NCI-H2107 treated with DMSO at 0.1 percent for 48 hours (cell line): ENCODE results near the gene KDM2B.

Experiments used
- DNase-seq: peaks from one replicate; lab custom pipeline; 2025; ENCODE audit not compliant: unreplicated experiment; lab: John Stamatoyannopoulos, UW

The KDM2B gene

DNA sequence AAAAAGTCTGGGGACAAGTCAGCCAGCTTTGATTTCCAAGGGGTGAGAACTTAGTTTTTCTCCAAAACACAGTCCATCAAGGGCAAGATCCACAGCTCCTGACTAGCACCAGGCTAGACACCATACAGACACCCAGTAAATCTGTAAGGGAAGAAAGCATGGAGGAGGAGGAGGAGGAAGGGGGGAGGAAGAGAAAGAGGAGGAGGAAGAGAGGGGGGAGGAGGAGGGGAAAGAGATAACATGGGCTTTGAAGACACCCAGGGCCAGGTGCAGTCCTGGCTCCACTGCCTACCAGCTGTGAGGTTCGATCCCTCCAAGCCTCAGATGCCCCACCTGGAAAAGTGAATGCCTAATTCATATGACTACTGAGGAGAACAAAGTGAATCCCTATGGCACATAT lies 18.3 kb downstream of the KDM2B start:
- no peak for DNase-seq

DNA sequence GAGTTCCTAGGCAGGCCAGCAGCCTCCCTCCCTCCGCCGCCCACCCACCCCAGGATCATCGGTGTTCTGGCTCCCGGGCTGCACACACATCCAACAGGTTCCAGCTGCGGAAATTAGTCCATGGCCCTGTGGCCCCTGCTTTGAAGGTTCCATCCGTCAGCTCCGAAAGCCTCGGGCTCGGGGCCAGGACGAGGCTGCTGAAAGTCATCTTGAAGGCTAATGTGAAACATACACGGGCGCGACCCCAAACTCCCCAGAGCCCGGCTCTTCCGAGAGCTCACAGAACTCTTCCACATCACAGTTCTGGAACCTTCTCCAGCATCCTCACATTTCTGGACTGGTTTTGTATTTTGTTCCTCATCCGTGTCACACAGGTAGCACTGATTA lies 19.8 kb downstream of the KDM2B start:
- DNase-seq, result no peak

DNA sequence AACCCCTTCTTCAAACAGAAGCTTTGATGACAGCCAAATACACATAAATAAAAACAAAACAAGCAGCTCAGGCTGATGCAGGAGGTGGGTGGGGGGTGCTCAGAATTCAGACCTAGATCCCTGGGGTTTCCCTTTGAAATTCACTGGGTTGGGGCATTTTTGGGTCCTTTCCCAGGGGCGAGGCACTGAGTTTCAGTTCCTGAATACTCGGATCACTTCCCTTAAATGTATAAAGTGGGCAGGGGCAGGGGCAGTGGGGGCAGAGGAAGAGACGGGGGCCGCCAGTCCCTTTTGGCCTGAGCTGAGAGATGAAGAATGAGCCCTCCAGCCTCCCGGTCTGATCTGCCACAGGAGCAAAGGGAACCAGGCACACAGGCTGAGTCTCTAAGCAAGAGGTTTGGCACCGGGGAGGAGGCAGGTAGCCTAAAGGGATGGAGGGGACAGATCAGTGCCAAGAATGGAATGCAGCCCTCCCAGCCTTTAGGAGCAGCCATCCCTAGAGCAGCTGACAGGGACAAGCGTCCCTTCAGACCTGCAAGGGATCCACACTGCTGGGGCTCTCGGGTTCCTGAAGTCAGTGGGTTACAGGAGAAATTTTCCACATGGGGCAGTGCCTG lies 20.3 kb downstream of the KDM2B start:
- DNase-seq, result no peak

DNA sequence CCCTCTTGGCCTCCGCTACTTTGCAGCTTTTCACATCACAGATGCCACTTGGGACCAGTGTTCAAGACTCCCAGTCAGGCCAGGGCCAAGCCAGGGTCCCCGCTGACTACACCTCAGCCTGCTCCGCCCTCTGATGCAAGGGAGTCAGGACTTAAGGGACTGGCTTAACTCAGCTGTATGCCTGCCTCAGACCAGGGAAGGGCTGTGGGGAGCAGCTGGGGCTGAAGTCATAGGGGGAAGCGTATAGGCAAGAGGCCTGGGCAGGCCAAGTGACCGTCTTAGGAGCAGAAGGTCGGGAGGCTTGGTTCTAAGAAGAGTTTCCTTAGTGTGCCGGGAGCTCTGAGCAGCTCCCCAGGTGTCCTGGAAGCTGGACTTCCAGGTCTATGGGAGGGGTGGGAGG lies 21.9 kb downstream of the KDM2B start:
- no peak for DNase-seq

DNA sequence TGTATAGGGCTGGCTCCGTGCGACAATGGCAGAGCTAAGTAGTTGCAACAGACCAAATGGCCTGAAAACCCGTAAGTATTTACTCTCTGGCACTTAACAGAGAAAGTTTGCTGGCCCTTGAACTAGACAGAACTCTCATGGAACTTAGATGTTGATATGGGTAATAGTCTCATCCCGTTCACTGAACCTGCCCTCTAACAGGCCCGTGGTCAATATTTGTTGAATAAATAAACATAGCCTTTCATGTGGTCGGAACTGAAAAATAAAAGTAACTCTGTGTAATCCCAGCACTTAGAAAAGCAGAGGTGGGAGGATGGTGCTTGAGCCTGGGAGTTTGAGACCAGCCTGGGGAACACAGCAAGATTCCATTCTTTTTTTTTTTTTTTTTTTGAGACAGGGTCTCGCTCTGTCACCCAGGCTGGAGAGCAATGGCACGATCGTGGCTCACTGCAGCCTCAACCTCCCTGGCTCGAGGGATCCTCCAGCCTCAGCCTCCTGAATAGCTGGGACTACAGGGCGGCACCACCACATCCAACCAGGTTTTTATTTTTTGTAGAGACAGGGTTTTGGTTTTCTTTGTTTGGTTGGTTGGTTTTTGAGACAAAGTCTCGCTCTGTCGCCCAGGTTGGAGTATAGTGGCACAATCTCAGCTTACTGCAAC lies 29.7 kb downstream of the KDM2B start:
- no peak for DNase-seq

DNA sequence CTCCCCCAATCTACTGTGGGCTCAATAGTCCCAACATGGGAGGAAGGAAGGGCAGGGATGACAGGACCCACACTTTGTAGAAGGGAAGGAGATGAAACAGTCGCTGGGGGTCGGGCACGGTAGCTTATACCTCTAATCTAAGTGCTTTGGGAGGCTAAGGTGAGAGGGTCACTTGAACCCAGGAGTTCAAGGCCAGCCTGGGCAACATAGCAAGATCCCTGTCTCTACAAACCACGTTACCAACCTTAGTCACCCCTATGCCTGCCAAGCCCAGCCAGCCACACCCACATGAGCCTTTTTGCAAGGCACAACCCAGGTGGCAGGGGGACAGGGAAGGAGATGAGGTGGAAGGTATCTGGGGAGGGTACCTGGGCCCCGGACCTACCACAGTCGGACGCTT lies 31.7 kb downstream of the KDM2B start:
- DNase-seq, result no peak

DNA sequence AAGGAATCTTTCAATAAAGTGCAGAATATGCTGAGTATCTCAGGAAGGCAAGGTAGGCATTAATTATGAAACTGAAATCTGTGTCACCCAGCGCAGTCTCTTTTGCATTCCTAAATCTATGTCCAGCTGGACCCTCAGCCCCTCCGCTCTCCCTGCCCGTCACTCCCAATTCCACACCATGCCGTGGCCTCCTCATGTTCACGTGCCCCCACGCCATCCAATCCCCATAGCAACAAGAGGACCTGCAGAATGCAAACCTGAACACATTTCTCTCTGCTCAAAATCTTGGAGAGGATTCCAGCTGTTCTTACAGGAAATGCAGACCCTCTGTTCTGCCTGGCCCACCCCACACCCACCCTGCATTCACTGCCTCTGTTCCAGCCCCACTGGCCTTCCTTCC lies 35.3 kb downstream of the KDM2B start:
- DNase-seq, result no peak

DNA sequence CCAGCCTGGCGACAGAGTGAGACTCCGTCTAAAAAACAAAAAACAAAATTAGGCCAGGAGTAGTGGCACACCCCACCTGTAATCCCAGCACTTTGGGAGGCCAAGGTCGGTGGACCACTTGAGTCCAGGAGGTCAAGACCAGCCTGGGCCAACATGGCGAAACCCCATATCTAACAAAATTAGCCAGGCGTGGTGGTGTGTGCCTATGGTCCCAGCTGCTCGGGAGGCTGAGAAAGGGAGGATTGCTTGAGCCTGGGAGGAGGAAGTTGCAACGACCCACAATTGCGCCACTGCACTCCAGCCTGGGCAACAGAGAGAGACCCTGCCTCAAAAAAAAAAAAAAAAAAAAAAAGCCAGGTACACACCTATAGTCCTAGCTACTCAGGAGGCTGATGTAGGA lies 37.0 kb downstream of the KDM2B start:
- no peak for DNase-seq

DNA sequence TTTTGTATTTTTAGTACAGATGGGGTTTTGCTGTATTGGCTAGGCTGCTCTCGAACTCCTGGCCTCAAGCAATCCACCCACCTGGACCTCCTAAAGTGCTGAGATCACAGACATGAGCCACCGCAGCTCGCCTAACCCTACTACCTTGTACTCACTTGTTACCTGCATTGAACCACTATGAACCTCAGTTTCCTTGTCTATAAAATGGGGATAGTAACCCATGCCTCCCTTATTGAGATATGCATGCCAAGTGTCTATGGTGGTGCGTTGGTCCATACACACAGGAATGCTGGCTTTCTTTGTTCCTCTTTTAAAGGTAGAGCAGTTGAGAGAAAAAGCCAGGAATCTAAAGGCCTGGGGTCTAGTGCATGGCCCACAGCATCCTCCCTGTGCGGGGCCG lies 40.9 kb downstream of the KDM2B start:
- no peak for DNase-seq

DNA sequence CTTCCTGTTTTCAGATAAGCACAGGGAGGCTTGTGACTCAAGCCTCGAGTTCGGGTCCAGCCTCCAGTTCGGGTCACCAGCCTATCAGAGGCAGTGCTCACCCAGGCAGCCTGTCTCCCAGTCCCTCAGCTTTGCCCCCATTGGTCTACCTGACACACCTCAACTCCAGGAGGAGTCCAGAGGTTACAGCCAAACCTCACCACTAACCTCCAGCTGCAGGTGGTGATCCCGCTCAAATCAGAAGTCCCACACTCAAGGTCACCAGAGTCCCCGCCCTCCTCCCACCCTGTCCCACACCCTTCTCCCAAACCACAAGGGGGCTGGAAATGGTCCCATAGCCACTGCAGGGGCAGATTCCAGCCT lies 42.1 kb downstream of the KDM2B start:
- peak; percentile 22 for DNase-seq

DNA sequence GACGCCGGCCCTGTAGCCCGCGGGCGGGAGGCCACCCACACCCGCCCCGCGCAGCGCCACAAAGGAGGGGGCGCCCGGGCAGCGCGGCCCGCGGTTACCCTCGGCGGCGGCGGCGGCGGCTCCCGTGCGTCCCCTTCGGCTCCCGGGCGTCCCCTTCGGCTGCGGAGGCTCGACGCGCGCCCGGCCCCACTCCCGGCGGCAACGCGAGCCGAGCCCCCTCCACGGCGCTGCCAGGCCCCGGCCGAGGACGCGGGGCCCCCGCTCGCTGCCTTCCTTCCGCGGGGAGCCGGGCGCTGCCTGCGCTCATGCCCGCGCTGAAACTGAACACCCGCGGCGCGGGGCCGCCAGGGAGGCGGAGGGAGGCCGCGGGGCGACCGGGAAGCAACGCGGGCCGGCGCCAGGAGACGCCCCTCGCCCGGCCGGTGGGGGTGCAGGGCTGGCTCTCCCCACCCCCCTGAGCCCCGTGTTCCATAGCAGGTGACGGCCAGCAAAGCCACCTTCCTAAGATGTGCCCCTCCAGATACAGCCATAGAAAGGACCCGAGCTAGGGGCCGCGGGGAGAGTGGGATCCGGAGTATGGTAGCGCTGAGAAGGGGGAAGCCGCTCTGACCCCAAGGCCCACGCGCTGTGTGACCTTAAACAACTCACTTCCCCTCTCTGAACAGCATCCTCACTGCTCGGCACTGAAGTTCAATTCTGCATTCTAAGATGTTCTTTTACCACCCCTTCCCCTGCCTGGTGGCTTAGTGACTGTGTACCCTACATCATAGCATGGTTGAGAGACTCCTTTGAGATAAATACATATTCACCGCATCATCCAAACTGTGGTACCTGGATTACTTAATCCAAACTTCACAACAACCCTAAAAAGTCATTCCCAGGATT lies 42.8 kb downstream of the KDM2B start:
- DNase-seq, result no peak

DNA sequence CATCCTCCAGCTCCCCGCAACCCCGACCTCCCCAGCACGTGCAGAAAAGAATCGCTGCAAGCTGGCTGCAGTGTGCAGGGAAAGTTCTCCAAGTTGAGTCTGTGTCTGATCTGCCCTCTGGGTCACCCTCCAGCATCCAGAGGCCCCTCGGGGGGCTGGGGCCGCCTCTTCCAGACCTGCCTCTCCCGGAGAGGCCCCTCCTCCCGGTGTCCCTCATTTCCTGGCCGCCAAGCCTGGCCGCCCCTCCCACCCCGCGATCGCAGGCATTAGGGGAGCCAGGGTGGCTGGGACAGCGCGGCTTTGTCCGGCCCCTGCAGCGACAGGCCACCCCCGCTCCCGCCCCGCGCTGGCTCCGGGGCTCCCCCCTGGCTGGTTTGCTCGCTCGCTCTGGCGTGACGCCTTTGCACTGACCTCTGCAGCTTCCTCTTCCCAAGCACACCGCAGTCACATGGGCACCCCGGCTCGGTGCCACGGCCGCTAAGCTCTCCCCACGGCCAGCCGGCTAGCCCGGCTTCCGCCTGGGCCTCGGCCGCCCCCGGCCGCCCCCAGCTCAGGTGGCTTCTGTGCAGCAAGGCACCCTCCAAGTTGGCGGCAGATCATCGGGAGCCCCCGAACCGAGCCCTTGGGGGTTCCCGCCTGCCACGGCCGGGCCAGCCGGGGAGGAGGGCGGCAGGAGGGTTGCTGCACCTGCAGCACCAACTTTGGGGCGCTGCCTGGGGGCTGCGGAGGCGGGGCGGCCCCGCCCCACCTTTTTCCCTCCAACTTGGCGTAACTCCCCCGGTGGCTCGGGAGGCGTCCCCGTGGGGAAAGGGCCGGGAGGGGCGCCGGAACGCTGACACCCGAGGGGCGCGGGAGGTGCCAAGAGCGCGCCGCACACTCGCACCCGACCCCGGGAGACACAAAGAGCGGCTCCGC lies 43.7 kb downstream of the KDM2B start:
- DNase-seq, result peak; percentile 29

DNA sequence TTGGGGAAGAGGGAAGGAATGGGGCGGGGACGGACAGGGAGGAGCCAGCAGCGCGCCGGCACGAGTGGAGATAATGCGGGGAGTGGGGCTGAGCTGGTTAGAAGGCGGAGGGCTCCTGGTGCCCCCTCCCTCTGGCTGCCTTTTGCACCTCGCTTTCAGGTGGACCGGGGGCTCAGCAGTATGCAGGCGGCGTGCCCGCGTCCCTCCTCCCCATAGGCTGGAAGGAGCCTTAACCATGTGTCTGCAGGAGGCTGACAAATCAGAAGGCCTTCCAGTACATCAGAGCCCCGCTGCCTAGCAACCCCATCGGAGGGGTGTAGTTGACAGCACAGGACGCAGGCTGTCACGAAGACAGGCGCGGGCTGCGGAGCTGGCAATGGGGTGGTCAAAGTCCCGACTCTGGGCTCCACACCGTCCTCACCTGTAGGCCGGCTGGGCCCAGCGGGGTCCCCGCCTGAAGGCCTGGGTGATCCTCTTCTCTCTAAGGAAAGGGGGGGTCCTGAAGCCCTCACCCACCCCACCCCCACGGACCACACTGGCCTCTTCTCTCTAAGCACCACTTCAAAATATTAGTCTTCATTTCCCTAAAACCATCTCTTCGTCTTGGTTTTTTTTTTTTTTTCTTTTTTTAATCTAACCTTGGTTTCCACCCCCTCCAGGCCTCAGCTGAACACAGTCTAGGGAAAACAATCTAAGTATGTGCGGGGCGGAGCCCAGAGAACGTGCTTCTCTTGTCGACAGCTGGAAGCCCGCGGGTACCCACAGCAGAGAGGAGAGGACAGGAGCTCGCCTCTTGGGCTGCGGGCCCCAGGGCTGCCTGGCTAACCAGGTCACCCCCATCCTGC lies 44.5 kb downstream of the KDM2B start:
- peak; percentile 41 for DNase-seq

DNA sequence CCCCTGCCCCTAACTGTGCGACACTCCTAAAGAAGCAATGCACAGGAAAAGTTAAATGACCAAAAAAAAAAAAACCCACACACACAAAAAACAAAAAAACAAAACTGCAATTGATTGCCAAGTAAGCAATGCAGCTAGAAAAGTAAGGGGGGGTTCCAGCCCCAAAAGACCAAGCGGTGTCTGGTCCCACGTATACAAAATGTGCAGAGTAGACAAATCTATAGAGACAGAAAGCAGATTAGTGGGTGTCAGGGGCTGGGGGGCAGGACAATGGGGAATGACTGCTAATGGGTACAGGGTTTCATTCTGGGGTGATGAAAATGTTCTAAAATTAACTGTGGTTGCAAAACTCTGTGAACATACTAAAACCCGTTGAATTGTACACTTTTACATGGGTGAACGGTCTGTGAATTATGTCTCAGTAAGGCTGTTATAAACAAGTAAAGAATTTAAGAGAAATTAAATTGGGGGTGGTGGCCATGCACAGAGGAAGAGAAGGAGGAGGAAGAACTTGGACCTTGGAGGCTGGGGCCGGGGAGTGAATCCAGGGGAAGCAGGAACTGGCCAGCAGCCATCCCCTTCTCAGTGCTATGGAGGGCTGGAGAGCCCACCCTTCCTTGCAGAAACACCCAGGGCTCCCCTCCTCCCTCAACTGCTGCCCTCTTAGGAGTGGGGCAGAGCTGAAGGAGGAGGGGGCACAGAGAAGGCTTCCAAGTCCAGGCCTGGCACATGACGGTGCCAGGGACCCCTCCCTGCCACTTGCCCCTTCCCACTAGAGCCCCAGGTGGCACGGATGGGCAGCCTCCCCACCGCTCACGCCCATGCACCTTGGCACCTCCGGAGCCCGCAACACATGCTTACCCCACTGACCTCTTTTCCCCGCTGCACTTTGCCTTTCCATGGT lies 45.4 kb downstream of the KDM2B start:
- DNase-seq, result no peak

DNA sequence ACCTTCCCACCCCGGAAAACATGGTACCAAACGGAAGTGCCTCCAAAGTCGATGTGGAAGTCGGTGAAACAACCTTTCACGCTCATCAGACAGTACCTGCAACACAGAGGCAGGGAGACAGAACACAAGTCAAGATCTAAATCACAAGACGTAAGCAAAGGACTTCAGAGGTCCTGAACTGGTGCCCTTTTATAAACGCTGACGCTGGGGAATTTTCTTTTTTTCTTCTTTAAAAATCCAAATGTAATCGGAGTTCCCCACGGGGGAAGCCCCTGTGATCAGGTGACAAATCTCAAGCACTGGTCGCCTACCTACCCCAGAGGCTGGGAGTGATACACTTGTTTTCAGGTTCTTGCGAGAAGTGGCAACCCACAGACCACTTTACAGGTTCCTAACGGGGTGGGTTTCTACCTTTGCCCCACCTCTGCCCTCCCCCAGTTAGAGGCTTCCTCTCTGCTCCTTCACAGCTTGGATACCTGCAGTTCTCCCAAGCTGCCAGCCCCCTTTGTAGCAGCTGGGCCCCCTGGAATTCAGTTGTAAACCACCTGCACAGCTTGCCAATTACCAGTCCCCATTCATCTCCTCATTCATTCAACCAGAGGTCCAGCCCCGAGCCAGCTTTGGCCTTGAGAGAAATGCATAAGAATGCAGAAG lies 46.2 kb downstream of the KDM2B start:
- DNase-seq, result no peak

DNA sequence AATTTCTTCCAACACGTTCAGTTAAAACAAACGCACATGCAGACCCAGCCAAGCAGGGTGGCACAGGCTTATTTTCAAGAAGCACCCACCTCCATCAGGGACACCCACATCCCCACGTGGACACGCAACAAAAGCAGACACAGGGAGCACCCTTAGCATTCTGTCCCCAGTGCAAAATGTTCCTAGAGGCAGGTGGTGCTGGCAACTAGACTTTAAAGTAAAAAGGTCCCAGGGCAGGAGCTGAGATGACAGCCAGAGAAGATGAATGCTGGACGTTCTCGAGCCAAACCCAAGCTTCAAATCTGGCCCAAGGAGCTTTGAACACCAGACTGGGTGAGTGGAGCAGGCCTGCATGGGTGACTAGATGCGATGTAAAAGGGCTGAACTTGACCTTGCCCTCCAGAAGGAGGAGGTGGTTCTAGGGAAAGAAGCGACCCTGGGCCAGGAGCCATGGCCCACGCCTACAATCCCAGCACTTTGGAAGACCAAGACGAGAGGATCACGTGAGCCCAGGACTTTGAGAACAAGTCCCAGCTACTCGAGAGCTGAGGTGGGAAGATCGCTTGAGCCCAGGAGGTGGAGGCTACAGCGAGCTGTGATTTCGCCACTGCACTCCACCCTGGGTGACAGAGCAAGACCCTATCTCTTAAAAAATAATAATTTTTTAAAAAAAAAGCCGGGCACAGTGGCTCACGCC lies 47.3 kb downstream of the KDM2B start:
- no peak for DNase-seq

DNA sequence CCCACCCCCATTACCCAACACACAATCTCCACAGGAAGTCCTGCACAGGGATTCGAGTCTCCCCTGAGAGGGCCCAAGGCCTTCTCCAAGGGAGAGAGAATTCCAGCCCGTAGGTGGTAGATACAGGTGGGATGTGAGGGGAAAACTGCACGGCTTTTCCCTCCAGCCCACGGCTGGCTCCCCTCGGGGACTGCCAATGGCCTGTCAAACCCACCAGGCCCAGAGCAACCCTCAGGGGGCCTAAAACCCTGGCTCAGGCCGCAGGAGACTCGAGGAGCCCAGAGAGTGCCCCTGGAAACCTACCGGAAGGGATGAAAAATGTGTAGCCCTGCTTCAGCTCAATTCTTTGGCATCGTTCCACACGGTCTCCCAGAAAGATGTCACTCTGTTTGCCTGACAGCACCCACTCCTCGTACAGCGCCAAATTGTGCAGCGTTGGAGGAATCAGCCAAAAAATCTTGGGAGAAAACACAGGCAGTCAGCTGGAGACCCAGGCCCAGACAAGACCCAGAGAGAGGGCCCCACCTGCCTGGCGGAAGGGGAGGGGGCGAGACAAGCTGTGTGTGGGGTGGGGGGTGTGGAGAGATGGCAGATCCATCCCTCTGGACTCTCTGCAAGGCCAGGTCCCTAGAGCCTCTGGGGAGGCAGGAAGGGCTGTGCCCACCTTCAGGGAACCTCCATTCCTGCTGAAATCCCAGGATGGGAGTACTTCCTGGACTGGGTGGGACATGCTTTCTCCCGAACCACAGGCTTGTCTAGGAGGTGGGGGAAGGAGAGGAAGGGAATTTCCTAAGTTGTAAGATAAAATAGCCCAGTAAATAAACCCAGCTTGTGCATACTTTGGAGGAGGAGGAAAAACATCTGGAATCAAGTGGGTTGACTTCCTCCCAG lies 48.1 kb downstream of the KDM2B start:
- no peak for DNase-seq
